GM15510 (cell line): ENCODE measurements around the gene MYO7B.

Source experiments
- POLR2A ChIP-seq: IDR thresholded peaks from 3 replicates; pipeline ENCODE4 v1.6.1; 2011; ENCODE audit warnings: borderline replicate concordance; ENCODE audit not compliant: insufficient read length; ENCODE audit errors: extremely low read depth

MYO7B gene

GRCh38 chr2:127514485-127514884 lies 21.0 kb upstream of the MYO7B start:
- TF ChIP-seq POLR2A, result no peak

- no peak for TF ChIP-seq POLR2A
Observed at GRCh38 chr2:127515383-127515915, 20.0 kb upstream of the MYO7B start.

DNA sequence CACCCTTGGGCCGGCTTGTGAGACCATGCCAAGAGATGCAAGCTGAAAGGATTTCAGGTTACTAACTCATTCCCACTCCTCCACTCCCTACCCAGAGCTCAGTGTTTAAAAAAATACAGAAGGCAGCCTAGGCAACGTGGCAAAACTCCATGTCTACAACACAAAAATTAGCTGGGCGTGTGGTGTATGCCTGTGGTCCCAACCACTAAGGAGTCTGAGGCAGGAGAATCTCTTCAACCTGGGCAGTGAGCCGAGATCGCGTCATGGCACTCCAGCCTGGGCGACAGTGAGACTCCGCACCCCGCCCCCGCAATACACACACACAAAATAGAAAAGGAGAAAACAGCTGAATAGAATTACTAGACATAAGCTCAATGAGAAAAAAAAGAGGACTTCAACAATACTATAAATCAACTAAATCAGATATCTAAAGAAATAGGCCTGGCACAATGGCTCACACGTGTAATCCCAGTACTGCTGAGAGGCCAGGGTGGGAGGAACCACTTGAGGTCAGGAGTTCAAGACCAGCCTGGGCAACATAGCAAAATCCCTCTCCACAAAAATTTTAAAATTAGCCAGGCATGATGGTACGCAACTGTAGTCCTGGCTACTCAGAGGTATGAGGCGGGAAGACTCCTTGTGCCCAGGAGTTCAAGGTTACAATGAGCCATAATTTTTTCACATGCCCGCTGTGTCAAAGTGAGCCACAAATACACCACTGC lies 19.3 kb upstream of the MYO7B start:
- no peak for TF ChIP-seq POLR2A

DNA sequence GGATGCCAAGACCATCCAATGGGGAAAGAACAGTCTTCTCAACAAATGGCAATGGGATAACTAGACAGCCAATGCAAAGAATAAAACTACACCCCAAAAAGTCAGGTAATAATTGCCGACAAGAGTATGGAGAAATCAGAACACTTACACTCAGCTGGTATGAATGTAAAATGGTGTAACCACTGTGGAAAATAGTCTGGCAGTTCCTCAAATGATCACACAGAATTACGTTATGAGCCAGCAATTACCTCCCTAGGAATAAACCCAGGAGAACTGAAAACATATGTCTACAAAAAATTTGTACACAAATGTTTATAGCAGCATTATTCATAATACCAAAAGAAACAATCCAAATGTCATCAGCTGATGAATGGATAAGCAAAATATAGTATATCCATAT lies 18.0 kb upstream of the MYO7B start:
- no peak for TF ChIP-seq POLR2A

- TF ChIP-seq POLR2A, result no peak
Observed at GRCh38 chr2:127520424-127520823, 15.1 kb upstream of the MYO7B start.

GRCh38 chr2:127523269-127523939 lies 12.1 kb upstream of the MYO7B start:
- no peak for TF ChIP-seq POLR2A

DNA sequence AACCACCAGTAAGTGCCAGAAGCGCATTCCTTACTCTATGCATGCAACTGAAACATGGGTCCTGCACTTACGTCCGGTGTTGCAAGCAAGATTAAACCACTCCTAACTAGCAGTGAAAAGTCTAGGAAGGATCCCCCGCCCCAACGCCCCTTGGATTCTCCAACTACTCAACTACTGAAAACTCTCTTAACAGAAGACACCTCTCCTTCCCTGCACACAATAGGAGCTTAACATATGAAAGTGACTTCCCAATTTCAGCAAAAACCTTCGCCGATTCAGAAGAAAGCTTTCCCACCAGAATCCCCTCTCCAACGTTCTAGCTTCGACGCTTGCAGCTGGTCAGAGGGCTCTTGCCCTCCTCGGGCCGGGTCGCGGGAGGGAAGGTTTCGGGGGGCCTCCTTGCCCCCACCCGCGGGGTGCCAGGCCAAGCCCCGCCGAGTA lies 9.8 kb upstream of the MYO7B start:
- no peak for TF ChIP-seq POLR2A

GRCh38 chr2:127526132-127527000 lies 9.1 kb upstream of the MYO7B start, which contains the start of gene IWS1:
IWS1 (minus strand) TSS chr2:127526489; CDS start chr2:127526208, 281 bp downstream.
- TF ChIP-seq POLR2A, result peak; percentile 72

GRCh38 chr2:127527001-127527804 lies 8.3 kb upstream of the MYO7B start:
- TF ChIP-seq POLR2A, result no peak

DNA sequence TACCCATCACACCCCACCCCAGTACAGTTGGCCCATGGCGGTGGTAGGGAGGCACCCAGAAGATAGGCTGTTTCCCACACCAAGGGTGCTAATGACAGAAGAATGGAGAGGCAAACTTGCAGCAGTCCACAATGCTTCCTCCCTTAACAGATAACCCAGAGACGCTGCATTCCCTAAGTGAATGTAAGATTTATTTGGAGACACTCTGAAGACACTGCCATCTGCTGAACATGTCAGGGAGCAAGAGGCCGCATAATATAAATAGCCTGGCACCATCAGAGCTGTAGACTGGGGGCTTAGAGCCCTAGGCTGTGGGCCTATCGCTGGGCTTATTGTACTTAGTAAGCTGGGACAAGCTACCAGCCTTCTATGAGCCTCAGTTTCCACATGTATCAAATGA lies 7.0 kb upstream of the MYO7B start:
- no peak for TF ChIP-seq POLR2A

DNA sequence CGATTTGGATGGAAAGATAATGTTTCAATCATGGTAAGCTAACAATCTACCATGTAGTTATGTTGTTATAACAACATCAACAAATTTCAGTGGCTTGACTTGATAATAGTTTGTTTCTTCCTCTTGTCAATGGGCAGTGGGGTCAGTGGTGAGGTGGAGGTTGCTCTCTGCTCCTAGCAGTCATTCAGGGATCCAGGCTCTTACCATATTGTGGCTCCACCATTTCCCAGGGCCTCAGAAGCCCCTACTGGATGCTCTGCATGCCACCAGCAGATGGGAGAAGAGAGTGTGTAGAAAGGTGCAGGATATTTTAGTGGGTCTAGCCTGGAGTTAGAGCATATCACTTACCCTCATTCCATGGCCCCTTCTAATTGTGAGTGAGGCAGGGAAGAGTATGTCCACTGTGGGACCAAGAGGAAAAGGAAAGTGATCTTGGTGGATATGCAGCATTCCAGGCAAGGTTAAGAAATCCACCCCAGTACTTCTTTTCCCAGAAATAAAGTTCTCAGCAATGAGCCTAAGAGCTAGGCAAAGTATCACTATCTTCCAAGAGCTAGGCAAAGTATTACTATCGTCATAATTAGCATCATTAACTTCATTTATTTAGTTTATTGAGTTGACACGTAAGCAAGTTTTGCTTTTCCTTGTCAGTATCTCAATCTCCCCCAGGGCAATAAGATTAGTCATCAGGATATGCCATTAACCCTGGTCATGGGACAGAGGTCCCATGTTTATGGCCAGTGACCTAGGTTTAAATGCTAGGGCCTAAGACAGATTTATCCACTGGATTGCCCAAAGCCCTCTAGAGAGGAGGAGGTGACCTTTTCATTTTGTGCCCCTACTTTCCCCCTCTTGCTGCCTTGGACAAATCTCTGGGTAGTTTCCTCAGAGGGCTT lies 5.0 kb upstream of the MYO7B start:
- no peak for TF ChIP-seq POLR2A

DNA sequence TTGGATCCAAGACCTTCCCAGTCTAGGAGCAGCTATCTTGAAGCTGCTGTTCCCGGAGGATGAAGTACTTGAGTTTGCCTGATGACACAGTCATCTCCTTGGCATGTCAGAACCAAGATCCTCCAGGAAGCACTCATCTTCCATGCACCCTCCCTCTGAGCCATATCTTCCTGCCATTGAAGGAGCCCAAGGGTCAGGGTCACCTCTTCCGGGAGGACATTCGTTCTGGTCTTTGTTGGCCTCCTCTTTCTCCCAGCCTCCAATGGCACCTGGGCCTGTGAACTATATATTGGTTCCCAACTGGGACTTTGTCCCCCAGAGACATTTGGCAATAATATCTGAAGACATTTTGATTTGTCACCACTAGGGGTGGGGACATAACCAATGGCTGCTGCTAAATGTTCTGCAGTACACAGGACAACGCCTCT lies 4.2 kb upstream of the MYO7B start:
- no peak for TF ChIP-seq POLR2A

DNA sequence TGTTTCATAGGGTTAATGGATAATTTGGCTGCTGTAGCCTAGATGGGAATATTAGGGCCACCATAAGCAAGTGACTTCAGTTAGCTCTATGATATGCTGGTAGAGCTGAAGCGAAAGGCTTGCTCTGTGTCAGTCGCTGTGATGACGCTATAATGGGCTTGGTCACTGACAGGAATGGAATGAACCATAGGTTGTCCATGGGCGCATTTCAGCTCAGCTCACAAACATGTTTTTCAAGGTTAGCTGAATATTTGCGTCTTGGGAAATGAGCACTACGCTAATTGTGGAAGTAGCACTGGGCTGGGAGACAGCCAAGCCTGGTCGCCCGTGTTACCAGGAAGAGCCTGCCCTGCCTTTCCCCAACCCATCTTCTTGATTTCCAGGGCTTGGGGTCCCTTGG lies 3.2 kb upstream of the MYO7B start:
- no peak for TF ChIP-seq POLR2A
